Astrocyte (in vitro differentiated cells and primary cell): ENCODE measurements around the gene FOXB1. TPM values are rescaled to one million over a fixed set of nuclear protein-coding genes. Genes with fewer than 3 reads are reported as not detected.
A peak's percentile ranks its signal among the peaks of the same experiment; 100 is the strongest.

Source experiments
- DNase-seq: peaks from one replicate; pipeline ENCODE4 v3.0.0-alpha.2; 2010; ENCODE audit warnings: low read depth
- FAIRE-seq: peaks from 2 replicates; lab custom pipeline; 2011; peaks lifted over from hg19 to GRCh38; lab: Jason Lieb, UNC
- H2AFZ ChIP-seq: 2 replicates; pipeline ENCODE4 v1.6.0; 2012; ENCODE audit warnings: low read depth, low read length, inconsistent platforms
- H3K27ac ChIP-seq: 2 replicates; pipeline ENCODE4 v1.5.1; 2011; ENCODE audit warnings: low read depth, low read length, inconsistent platforms
- H3K27me3 ChIP-seq: 2 replicates; pipeline ENCODE4 v1.6.0; 2011; ENCODE audit warnings: low read length, inconsistent platforms; ENCODE audit not compliant: insufficient read depth
- H3K36me3 ChIP-seq: 2 replicates; pipeline ENCODE4 v1.5.1; 2011; ENCODE audit warnings: low read length, inconsistent platforms; ENCODE audit not compliant: insufficient read depth
- H3K4me1 ChIP-seq: 2 replicates; pipeline ENCODE4 v1.5.1; 2011; ENCODE audit warnings: low read length, inconsistent platforms; ENCODE audit not compliant: insufficient read depth
- H3K4me2 ChIP-seq: 2 replicates; pipeline ENCODE4 v1.6.0; 2012; ENCODE audit warnings: low read length, inconsistent platforms
- H3K4me3 ChIP-seq: 2 replicates; pipeline ENCODE4 v1.5.1; 2011; ENCODE audit warnings: low read depth, mild to moderate bottlenecking, low read length, inconsistent platforms; ENCODE audit not compliant: insufficient read depth
- H3K79me2 ChIP-seq: 2 replicates; pipeline ENCODE4 v1.6.0; 2012; ENCODE audit warnings: mild to moderate bottlenecking, low read length, inconsistent platforms; ENCODE audit not compliant: insufficient read depth
- H3K9ac ChIP-seq: 2 replicates; pipeline ENCODE4 v1.6.0; 2012; ENCODE audit warnings: mild to moderate bottlenecking, low read length, inconsistent platforms
- H3K9me3 ChIP-seq: 2 replicates; pipeline ENCODE4 v1.5.1; 2012; ENCODE audit warnings: low read depth, mild to moderate bottlenecking, low read length, inconsistent platforms; ENCODE audit not compliant: insufficient read depth
- H4K20me1 ChIP-seq: 2 replicates; pipeline ENCODE4 v1.6.0; 2012; ENCODE audit warnings: low read length, inconsistent platforms; ENCODE audit not compliant: insufficient read depth
- H3K27ac Mint-ChIP-seq: one replicate; pipeline ENCODE4 v1.8.0; 2021; ENCODE audit warnings: mild to moderate bottlenecking, mixed read lengths; ENCODE audit not compliant: unreplicated experiment
- H3K27me3 Mint-ChIP-seq: one replicate; pipeline ENCODE4 v1.8.0; 2021; ENCODE audit warnings: low read depth, mixed read lengths; ENCODE audit not compliant: unreplicated experiment
- H3K36me3 Mint-ChIP-seq: one replicate; pipeline ENCODE4 v1.8.0; 2021; ENCODE audit warnings: low read depth, mixed read lengths; ENCODE audit not compliant: unreplicated experiment
- H3K4me1 Mint-ChIP-seq: one replicate; pipeline ENCODE4 v1.8.0; 2021; ENCODE audit warnings: low read depth, mixed read lengths; ENCODE audit not compliant: unreplicated experiment
- H3K4me3 Mint-ChIP-seq: one replicate; pipeline ENCODE4 v1.8.0; 2021; ENCODE audit warnings: mild to moderate bottlenecking, moderate library complexity, mixed read lengths; ENCODE audit not compliant: unreplicated experiment
- H3K9me3 Mint-ChIP-seq: one replicate; pipeline ENCODE4 v1.8.0; 2021; ENCODE audit warnings: mild to moderate bottlenecking, mixed read lengths; ENCODE audit not compliant: unreplicated experiment
- EZH2 ChIP-seq: IDR thresholded peaks from 2 replicates; pipeline ENCODE4 v1.6.1; 2012; ENCODE audit warnings: mild to moderate bottlenecking, low read length, inconsistent platforms; ENCODE audit not compliant: insufficient read depth
- total RNA-seq: library from RNA; stranded (reverse); gene quantifications from 2 replicates; pipeline ENCODE4 v1.2.1, GENCODE V29; 2021
- TF ChIP-seq, protein P1 (sequence below): IDR thresholded peaks from 2 replicates; pipeline ENCODE4 v1.5.1; 2011; ENCODE audit warnings: low read depth, mild to moderate bottlenecking, inconsistent platforms, low read length, moderate library complexity; ENCODE audit not compliant: insufficient read depth

The FOXB1 gene
- total RNA-seq, 1 donor from 2014 or later, result 1.3 TPM

DNA sequence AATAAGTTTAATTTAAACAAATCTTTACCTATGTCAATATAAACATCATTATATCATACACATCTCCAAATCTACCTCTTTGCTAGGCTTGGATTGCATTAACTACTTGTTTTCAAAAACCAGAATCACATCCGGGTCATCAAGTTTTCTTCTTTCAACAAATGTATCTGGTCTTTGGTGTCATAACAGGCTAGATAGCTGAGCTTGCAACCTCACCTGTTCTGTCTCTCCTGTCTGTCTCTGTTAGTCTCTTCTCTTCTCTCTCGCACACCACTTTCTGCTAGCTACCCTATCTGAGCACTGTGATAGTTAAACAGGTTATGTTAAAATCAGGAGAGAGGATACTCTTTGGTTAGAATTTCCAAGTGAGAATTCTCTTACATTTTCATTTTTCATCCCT is 6.7 kb downstream of the FOXB1 start:
- H4K20me1 ChIP-seq, result no peaks in the 10 kb centered on the region
- H3K4me2 ChIP-seq, result no peak overlapping the region
- FAIRE-seq (no peak), DNase-seq (no peak)
- peaks cover 84% of the 10 kb centered on the region for H3K27me3 ChIP-seq
- Mint-ChIP-seq H3K4me3 (no peak overlapping the region), H3K27ac (no peak overlapping the region), H3K9me3 (no peaks in the 10 kb centered on the region), H3K27me3 (peaks cover 28% of the 10 kb centered on the region), H3K4me1 (peaks cover 17% of the 10 kb centered on the region), H3K36me3 (no peaks in the 10 kb centered on the region)
- TF ChIP-seq, protein P1, sequence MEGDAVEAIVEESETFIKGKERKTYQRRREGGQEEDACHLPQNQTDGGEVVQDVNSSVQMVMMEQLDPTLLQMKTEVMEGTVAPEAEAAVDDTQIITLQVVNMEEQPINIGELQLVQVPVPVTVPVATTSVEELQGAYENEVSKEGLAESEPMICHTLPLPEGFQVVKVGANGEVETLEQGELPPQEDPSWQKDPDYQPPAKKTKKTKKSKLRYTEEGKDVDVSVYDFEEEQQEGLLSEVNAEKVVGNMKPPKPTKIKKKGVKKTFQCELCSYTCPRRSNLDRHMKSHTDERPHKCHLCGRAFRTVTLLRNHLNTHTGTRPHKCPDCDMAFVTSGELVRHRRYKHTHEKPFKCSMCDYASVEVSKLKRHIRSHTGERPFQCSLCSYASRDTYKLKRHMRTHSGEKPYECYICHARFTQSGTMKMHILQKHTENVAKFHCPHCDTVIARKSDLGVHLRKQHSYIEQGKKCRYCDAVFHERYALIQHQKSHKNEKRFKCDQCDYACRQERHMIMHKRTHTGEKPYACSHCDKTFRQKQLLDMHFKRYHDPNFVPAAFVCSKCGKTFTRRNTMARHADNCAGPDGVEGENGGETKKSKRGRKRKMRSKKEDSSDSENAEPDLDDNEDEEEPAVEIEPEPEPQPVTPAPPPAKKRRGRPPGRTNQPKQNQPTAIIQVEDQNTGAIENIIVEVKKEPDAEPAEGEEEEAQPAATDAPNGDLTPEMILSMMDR, result no peak
- TF ChIP-seq EZH2, result no peak
- no peaks in the 10 kb centered on the region for H3K9me3 ChIP-seq
- no peak overlapping the region for H3K4me3 ChIP-seq
- H3K27ac ChIP-seq, result no peak overlapping the region
- peaks cover 7% of the 10 kb centered on the region for H3K4me1 ChIP-seq
- H3K36me3 ChIP-seq, result no peaks in the 10 kb centered on the region
- no peak overlapping the region for H3K9ac ChIP-seq
- H3K79me2 ChIP-seq, result no peaks in the 10 kb centered on the region
- H2AFZ ChIP-seq, result no peak overlapping the region

DNA sequence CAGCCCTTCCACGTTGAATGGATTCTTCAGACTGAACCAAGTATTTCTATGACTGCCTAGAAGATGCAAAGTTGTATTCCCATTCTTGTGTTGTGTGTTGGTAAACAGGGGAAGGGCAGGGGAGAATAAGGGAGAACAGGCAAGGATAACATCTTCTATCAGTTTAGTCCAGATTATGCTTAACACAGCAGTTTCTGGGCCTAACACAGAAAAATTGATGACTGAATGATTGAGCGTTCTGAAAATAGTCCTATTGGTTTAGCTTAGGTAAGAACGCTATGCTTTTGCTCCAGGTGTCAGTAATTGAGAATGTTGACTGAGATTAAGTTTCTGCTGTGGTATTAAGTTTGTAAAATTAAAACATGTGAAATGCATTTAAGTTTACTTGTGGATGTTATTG is 8.6 kb downstream of the FOXB1 start:
- Histone ChIP-seq H3K4me3 (no peak overlapping the region), H3K79me2 (no peaks in the 10 kb centered on the region), H3K9ac (no peak overlapping the region), H3K4me2 (no peak overlapping the region), H3K9me3 (peaks cover 8% of the 10 kb centered on the region), H2AFZ (no peak overlapping the region), H4K20me1 (no peaks in the 10 kb centered on the region), H3K36me3 (no peaks in the 10 kb centered on the region), H3K27ac (no peak overlapping the region), H3K4me1 (no peaks in the 10 kb centered on the region), H3K27me3 (peaks cover 68% of the 10 kb centered on the region)
- DNase-seq, result no peak
- H3K27ac Mint-ChIP-seq, result no peak overlapping the region
- H3K9me3 Mint-ChIP-seq, result peaks cover 5% of the 10 kb centered on the region
- no peak overlapping the region for H3K4me3 Mint-ChIP-seq
- no peaks in the 10 kb centered on the region for H3K36me3 Mint-ChIP-seq
- peaks cover 14% of the 10 kb centered on the region for H3K4me1 Mint-ChIP-seq
- no peak for TF ChIP-seq EZH2
- TF ChIP-seq, protein P1, result no peak
- H3K27me3 Mint-ChIP-seq, result peaks cover 23% of the 10 kb centered on the region
- FAIRE-seq, result no peak

DNA sequence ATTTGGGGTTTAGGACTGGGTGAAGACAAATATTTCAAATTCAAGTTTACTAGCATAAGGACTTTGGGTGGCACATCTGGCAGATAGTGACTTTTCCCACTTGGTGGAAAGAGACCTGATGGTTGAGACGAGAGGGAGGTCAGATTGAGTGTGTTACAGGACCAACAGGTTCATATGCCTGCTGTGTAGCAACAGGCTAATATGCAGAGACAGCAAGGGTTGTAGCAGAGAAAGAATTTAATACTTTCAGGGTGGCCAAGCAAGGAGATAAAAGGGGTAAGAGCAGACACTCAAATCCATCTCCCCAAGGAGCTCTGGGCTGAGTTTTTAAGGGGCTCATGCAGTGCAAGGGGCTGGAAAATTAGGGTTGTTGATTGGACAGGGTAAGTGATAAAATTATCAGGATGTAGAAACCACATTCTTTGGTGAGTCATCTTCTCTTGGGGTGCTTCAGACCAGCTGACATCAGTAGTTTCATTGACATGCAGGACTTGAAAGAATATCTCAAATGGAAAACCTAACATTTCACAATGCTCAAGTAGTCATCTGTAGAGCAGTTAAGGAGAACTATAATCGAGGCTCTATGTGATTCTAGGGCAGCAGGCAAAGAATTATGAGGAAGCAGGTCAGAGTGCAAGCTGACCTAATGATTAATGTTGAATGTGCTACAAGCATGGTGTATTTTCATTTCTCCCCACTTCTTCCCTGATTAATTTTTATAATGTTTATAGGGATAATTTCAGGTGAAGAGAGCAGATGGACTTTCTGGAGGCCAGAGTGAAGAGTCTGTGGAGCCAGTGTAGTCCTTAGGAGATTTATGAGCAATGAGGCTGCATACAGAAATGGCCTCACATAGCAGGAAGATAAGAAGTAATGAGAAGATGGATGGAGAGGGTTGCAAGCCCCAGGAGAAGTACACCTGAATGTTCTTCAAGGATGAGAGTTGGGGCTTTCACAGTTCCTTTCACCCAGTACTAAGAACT is 13.7 kb downstream of the FOXB1 start:
- peaks cover 8% of the 10 kb centered on the region for H3K9me3 ChIP-seq
- H3K79me2 ChIP-seq, result no peaks in the 10 kb centered on the region
- Mint-ChIP-seq H3K36me3 (no peaks in the 10 kb centered on the region), H3K9me3 (peaks cover 10% of the 10 kb centered on the region), H3K4me3 (no peak overlapping the region), H3K4me1 (peaks cover 13% of the 10 kb centered on the region), H3K27me3 (peaks cover 2% of the 10 kb centered on the region), H3K27ac (no peak overlapping the region)
- H3K4me1 ChIP-seq, result no peaks in the 10 kb centered on the region
- DNase-seq (peak; percentile 58), FAIRE-seq (no peak)
- TF ChIP-seq, protein P1, result no peak
- no peak for TF ChIP-seq EZH2
- no peak overlapping the region for H3K4me3 ChIP-seq
- H4K20me1 ChIP-seq, result no peaks in the 10 kb centered on the region
- H2AFZ ChIP-seq, result no peak overlapping the region
- H3K27me3 ChIP-seq, result peaks cover 23% of the 10 kb centered on the region
- H3K4me2 ChIP-seq, result no peak overlapping the region
- no peaks in the 10 kb centered on the region for H3K36me3 ChIP-seq
- H3K9ac ChIP-seq, result no peak overlapping the region
- no peak overlapping the region for H3K27ac ChIP-seq
